Inferior parietal cortex (tissue), 1 donor: Measurements from ENCODE around the gene IDI1.

Experiments
- DNase-seq: peaks from one replicate; pipeline ENCODE4 v3.0.0-alpha.2; 2016; ENCODE audit errors: extremely low spot score

IDI1 gene

DNA sequence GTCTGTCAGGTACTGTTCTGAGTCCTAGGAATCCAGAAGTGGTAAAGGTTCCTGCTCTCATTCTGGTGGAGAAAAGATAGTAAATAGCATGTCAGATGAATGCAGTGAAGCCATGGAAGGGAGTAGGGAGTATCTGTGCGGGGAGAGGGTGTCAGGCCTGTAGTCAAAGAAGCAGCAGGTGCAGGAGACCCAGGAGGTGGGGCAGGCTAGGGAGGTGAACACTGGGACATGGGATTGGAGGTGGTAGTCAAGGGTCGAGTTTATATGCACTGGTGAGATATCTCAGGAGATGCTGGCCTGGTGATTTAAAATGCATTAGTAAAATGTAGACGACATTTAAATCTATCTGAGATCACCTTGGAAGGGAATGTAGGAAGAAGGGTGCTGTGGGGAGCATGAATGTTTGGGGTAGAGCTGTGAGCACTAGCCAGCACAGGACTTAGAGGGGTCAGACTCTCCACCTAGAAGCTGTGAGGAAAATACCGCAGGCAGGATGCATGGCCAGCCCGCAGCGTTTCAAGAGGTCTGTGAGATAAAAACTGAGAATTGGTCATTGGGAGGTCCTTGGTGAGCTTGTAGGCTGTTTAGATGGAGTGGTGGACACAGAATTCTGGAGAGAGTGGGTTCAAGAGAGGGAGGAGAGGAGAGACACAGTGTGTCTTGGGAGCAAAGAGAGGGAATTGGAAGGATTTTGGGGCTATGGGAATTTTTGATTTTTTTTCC lies 53.9 kb downstream of the IDI1 start:
- DNase-seq: no peak

DNA sequence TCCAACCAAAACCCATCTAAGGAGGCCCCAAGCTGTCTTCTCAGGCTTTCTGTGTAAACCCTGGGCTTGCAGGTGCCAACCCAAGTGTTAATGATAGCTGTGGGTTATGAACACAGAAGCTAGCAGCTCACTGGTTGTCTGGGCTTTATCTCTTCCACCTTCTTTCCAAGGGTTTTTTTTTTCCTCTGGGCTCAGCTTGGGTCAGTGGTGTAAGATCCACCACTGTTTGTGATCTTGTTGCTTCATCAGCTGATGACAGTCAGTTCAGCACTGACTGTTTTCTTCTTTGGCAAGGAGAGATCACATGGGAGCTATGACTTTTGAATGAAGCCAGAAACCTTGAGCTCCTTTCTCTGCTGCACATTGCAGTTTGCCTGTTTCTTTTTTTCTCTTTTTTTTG lies 56.0 kb downstream of the IDI1 start:
- no peak for DNase-seq

DNA sequence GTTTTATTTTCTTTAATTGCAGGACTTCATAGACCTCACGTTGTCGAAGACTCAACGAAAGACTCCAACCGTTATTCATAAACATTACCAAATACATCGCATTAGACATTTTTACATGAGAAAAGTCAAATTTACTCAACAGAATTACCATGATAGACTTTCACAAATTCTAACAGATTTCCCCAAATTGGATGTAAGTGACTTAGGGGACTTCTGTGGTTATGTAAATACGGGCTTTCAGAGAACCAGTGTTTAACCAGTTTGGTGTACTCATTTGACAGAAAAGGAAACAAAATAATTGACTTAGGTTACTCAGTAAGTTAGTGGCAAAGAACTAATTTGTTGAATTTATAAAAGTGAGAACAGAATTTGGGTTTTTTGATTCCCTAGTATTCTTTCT lies 56.5 kb downstream of the IDI1 start:
- DNase-seq: no peak

DNA sequence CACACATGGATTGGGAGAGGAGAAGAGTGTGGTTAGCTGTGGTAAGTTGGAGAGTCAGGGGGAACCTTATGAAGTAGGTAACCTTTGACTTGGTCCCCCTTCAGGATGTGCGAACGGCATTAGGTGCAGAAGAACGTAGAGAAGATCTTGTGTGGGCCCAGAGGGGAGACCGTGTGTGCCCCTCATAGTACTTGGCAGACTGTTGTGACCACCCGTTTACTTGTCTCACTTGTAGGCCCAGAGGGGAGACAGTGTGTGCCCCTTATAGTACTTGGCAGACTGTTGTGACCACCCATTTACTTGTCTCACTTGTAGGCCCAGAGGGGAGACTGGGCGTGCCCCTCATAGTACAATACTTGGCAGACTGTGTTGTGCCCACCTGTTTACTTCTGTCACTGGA lies 58.1 kb downstream of the IDI1 start:
- no peak for DNase-seq
